ENCODE data around the gene LTB4R2. TPM values are rescaled to one million over a fixed set of nuclear protein-coding genes. Genes with fewer than 3 reads are reported as not detected.

LTB4R2 gene
- total and polyA plus RNA-seq, 2 of the 8 experiments (the other 6 are each of a cell fraction or from before 2014, with no cell fraction given) = 5.3 to 6.7 TPM

DNA sequence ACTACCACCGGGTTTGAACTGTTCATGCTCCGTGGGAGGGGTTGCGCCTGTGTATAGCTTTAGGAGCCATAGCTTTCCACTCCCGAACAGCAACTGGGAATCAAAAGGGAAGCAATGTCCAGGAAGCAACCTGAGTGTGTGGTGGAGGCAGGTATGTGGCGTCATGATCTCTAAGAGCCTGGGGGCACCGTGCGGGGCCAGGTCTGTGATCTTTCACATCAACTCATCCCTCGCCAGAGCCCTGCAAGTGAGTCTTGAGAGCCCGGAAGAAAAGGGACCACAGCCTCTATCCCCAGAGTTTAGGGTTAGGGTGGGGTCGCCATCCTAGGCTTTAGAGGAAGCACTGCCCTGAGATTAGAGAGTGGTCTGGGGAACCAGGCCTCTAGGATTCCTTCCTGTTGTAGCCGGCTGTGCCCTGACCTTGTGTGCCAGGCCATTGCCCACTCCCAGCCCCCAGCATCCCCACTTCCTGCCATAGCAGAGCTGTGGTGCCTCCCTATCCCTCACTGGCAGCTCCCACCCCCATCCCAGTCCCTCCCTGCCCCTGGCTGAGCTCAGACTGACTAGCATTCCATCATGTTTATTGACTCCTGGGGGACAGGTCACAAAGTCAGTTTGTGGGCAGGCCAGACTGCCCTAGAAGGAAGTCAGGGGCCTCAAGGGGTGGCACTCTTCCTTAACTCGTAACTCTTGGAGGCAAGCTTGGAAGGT is 25.7 kb downstream of the LTB4R2 start (continued):
- no peak for TF ChIP-seq E2F6 (IDR thresholded peaks at IDR 0.05)
- TF ChIP-seq CTBP2 (IDR thresholded peaks at IDR 0.05; ENCODE audit: borderline replicate concordance, insufficient read depth, insufficient read length, low read length) = no peak
- no peak for TF ChIP-seq CEBPB (IDR thresholded peaks at IDR 0.05; ENCODE audit: low read depth, low read length)
- no peak for TF ChIP-seq RXRA (IDR thresholded peaks at IDR 0.05; ENCODE audit: insufficient read depth, low read depth, low read length)
- TF ChIP-seq MAFK (IDR thresholded peaks at IDR 0.05; ENCODE audit: low read depth, low read length) = no peak
- TF ChIP-seq KDM5A (IDR thresholded peaks at IDR 0.05; ENCODE audit: low read length) = no peak
- TF ChIP-seq NANOG (IDR thresholded peaks at IDR 0.05; ENCODE audit: insufficient read depth, low read depth, low read length, poor library complexity, severe bottlenecking) = no peak
- no peak for TF ChIP-seq SP1 (IDR thresholded peaks at IDR 0.05; ENCODE audit: low read depth, low read length)
